Effector CD4-positive, alpha-beta T cell (primary cell): Measurements from ENCODE around the gene ELN.

ENCODE experiments used
- DNase-seq: peaks from one replicate; pipeline ENCODE4 v3.0.0-alpha.2; 2020

ELN gene

GRCh38 chr7:74025730-74026129, 2.2 kb upstream of the ELN start:
- DNase-seq, result no peak

- DNase-seq, result no peak
Measured at GRCh38 chr7:74026406-74026902, 1.5 kb upstream of the ELN start.

DNA sequence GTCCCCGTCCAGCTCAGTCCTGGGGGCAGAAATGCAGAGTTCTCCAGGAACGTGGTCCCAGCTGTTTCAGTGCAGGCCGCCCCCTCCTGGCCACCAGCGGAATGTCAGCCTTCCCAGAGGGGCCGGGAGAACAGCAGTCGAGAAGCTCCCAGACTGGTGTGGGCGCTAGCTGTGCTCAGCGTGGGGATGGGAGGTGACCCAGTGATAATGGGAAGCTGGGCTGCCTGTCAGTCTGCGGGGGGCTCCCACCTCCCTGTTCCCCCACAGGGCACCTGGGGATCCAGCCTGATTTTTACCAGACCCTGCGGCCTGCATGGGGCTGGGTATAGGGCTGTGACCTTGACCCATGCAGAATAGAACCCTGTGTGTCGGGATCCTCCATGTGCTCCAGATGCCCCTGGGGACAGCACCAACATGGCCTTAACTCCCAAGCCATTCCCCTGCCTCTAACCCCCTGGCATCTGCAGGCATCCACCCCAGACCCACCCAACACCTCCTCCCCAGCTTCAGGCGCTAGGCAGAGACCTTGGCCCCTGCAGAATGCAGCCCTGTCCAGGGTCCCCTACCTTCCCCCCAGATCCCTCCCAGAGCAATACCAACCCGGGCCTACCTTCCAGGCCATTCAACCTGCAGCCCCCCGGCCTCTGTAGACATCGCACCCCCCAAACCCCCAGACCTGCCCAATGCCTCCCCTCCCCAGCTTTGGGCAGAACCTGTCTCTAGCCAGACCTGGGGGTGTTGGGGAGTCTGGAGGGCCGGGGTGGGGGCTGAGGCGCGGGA, 880 bp upstream of the ELN start:
- peak; percentile 49 for DNase-seq

DNA sequence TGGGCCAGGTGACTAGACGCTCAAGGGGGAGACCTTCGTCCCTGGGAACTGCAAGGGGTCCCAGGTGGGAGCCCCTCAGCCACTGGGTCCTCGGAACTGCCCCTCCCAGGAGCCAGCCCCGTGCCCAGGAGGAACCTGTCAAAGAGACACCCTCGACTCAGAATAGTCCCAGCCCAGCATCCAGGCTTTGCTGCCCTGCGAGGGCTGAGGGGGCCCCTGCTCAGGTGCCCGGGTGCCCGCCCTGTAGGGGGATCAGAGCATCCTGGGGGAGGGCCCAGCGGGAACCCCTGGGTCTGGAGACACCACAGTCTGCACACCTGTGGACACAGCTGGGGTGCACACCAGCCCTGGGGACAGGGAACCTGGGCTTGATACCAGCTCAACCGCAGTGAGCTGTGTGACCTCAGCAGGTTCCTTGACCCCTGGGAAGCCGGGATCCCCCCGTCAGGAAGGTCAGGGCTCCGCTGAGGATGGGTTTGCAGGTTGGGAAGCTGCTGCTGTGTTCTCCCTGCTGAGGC, 407 bp downstream of the ELN start:
- DNase-seq, result no peak

GRCh38 chr7:74029089-74029785, 1.3 kb downstream of the ELN start:
- no peak for DNase-seq

DNA sequence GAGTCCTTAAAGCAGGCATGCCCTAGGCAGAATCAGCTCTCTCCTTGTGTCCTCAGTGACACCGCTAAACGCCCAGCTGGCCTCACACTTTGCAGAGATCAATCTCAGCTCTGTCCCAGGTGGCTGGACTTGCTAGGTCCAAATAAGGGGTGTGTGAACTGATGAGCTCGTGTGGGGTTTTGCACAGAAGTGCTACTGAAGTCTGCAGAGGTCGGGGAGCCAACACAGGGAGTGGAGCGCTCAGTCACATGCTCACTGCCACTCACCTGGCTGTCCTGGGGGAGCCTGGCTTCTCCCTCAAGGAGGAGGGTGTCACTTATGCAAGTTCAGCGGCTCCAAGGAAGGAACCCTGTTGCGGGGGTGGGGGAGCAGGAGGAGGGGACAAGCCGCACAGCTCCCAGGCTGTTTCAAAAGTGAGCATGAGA, 2.0 kb downstream of the ELN start:
- no peak for DNase-seq

GRCh38 chr7:74030861-74031260, 2.9 kb downstream of the ELN start:
- no peak for DNase-seq

GRCh38 chr7:74031403-74032190, 3.6 kb downstream of the ELN start:
- DNase-seq, result no peak

DNA sequence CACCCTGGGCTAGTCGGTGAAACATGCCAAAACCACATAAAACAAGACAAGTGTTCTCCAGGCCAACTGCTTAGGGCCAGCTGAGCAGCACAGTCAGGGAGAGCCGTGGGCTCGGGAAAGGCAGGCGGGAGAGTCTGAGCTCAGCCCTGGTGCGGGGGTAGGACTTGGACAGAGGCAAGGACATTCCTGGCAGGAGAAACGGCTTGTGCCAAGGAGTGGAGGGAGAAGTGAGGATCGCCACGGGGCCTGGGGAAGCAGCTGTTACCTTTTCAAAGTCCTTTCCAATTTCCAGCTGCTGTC, 4.2 kb downstream of the ELN start:
- DNase-seq, result no peak

GRCh38 chr7:74032624-74033371, 4.8 kb downstream of the ELN start:
- no peak for DNase-seq

GRCh38 chr7:74033372-74034311, 5.7 kb downstream of the ELN start:
- DNase-seq, result no peak

DNA sequence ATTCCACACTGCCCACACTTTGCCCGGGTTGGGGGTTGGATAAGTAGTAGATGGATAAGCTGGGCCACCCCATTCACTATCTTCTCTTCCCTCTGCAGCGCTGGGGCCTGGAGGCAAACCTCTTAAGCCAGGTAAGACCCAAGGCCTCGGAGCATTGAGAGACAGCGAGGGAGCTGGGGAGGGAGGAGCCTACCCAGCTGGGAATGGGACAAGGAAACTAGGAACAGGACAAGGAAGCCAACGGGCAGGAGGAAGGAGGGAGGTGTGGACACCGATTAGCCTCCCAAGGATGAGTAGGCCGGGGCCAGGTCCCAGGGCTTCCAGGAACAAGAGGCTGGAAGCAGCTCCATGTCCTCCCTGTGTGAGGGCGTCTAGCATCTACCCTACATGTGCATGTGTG, 9.6 kb downstream of the ELN start:
- DNase-seq, result no peak

DNA sequence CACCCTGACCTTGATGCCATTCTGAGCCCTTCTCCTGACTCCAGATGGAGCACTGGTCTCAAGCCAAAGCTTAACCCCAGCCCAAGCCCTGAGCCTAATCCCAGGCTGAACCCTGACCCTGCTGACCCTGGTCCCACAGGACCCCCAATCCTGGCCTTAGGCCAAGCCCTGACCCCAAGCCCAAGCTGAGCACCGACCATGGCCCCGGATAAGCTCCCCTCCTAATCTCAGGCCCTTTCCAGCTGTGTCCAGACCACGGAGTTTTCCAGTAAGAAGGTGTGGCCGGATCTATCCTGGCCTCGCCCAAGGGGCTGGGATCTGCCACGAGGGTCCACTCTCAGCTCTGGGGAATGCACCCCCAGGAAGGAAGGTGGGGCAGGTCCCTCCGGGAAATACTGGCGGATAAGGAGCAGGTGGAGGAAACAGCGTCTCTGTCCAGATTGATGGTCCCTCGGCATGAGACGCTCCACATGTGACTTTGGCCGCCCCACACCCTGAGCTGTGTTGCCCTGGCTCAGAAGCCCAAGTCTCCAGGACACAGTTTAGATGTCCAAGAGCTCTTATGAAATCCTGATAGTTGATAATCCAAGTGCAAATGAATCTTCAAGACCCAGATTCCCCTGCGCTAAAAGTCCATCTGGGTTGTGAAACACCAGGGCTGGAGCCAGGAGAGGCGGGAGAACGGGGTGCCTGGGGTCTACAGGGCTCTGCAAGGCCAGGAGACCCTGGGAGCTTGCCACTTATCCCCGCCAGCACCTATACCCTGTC, 10.4 kb downstream of the ELN start:
- no peak for DNase-seq

DNA sequence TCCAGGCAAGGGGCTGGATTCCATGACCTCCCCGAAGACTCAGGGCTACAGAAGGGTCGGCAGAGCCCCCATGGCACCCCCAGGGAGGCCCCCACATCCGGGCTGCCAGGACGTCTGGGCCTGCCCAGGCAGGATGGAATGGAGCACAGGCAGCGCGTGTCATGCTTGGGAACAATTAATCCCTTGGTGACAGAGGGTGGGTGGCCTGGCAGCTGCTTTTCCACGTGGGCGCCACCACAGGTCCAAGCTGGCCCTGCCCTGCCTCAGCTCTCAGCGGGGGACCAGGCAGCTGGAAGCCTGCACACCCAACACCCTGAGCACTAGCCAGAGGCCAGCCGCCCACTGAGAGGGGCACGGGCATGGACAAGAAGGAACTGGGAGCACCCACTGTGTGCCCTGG, 11.4 kb downstream of the ELN start:
- DNase-seq, result no peak

GRCh38 chr7:74040101-74040790, 12.3 kb downstream of the ELN start:
- no peak for DNase-seq

DNA sequence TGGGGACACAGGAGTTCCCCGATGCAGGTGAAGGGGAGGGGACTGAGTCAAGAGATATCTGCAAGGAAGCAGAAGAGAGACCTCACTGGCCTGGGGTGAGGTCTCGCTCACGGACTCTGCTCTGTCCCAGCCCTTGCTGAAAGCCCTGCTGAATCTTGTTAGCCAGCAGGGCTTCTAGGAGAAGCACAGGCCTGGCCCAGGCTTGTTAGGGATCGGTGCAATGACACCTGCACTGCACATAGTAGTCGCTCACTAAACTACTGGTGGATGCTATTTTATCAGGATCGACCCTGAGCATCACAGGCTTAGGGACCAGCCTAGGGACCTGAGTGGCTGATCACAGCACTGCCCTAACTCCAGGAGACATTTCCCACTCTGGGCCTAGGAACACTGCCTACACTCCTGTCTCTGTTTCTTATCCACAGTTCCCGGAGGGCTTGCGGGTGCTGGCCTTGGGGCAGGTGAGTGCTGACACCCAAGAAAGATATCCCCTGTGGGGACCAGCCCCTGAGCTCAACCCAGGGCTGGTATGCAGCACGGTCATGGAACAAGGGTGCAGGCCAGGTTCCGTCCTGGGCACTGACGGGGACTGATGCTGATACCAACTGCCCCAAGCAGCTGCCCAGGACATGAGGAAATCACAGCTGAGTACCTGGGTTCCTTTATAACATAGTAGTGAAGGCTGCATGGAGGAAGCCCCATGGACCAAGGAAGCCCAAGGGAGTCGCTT, 13.0 kb downstream of the ELN start:
- DNase-seq, result no peak

- DNase-seq, result no peak
Measured at GRCh38 chr7:74042746-74043522, 15.0 kb downstream of the ELN start.

DNA sequence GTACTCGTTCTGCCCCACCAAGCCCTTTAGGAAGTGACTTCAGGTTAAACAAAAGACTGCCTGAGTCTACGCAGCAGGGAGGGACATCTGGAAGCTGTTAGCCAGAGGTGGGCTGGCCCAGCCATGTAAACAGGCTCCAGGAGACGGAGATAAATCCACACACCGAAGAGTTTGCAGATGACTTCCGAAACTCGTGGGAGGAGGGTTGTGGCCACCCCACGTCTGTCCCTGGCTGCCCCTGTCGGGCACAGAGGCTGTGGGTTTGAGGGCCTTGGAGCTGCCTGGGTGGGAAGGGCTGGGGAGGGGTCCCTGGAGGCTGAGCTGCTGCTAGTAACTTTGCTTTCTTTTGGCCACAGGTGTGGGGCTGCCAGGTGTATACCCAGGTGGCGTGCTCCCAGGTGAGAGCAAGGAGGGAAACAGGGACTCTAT, 15.6 kb downstream of the ELN start:
- DNase-seq, result no peak
